Measurements from ENCODE around the gene SNX1.
A peak's percentile ranks its signal among the peaks of the same experiment; 100 is the strongest.

The SNX1 gene

GRCh38 chr15:64148168-64148567, 52.4 kb downstream of the SNX1 start:
- no peak for DNase-seq

- no peak for DNase-seq
These were observed 52.8 kb downstream of the SNX1 start for GRCh38 chr15:64148581-64148980.

- DNase-seq: no peak
These were observed 53.6 kb downstream of the SNX1 start for GRCh38 chr15:64149424-64149823.

- DNase-seq: no peak
These were observed 54.3 kb downstream of the SNX1 start for GRCh38 chr15:64149893-64150578.

GRCh38 chr15:64151727-64152506, 56.1 kb downstream of the SNX1 start, which contains the start of gene SNX22:
SNX22 (plus strand) TSS chr15:64151731; CDS start chr15:64151776, 45 bp downstream.
- DNase-seq: no peak

GRCh38 chr15:64152507-64153387, 57.0 kb downstream of the SNX1 start:
- DNase-seq: no peak

- peak; percentile 94 for DNase-seq
These were observed 57.9 kb downstream of the SNX1 start for GRCh38 chr15:64153480-64154367.

- DNase-seq: no peak
These were observed 60.2 kb downstream of the SNX1 start for GRCh38 chr15:64155802-64156651.

GRCh38 chr15:64156652-64157331, 61.0 kb downstream of the SNX1 start:
- no peak for DNase-seq

- DNase-seq: no peak
These were observed 61.9 kb downstream of the SNX1 start for GRCh38 chr15:64157599-64158125.

- no peak for DNase-seq
These were observed 62.8 kb downstream of the SNX1 start for GRCh38 chr15:64158363-64159134.

- DNase-seq: no peak
These were observed 66.1 kb downstream of the SNX1 start for GRCh38 chr15:64161688-64162477.

- DNase-seq: no peak
These were observed 66.7 kb downstream of the SNX1 start for GRCh38 chr15:64162478-64162868.

- DNase-seq: peak; percentile 97
These were observed 67.3 kb downstream of the SNX1 start, which contains the start of gene PPIB for GRCh38 chr15:64162869-64163658. PPIB (minus strand) TSS chr15:64163022; CDS start chr15:64162986, 36 bp downstream.

GRCh38 chr15:64163659-64164362, 68.0 kb downstream of the SNX1 start:
- no peak for DNase-seq

GRCh38 chr15:64164436-64164835, 68.7 kb downstream of the SNX1 start:
- no peak for DNase-seq
